IMR-90 (cell line): Measurements from ENCODE around the gene OAS3. TPM values are rescaled to one million over a fixed set of nuclear protein-coding genes. Genes with fewer than 3 reads are reported as not detected.

ENCODE experiments used
- ATAC-seq: fragments of 200-7000 bp; cut with Tn5 transposase; 2 replicates; pipeline ENCODE4 v1.9.1; 2020; ENCODE audit warnings: low read depth, mild to moderate bottlenecking, moderate library complexity
- BruUV-seq: library from RNA; stranded (reverse); fragments of 400-500 nt; replicated peaks from 2 replicates; lab custom pipeline; 2021; lab: Mats Ljungman, UMichigan
- CTCF ChIA-PET: fragments of 300-600 bp; formaldehyde crosslinking; extraction: SDS; loops from one replicate; lab custom pipeline; 2021; ENCODE audit warnings: antibody characterized with exemption; lab: Yijun Ruan, JAX
- POLR2A ChIA-PET: fragments of 300-600 bp; sonication (Branson Sonifier 250); formaldehyde crosslinking; loops from one replicate; lab custom pipeline; 2022; ENCODE audit warnings: antibody characterized with exemption; ENCODE audit not compliant: unreplicated experiment; lab: Charles Lee
- DNase-seq: peaks from one replicate; pipeline ENCODE4 v3.0.0; 2013
- H2AFZ ChIP-seq: replicated peaks from 2 replicates; pipeline ENCODE3; 2013; ENCODE audit warnings: low read length, mild to moderate bottlenecking; ENCODE audit not compliant: poor library complexity
- H2AK5ac ChIP-seq: 2 replicates; pipeline ENCODE4 v1.6.1; 2013; ENCODE audit warnings: low read depth, low read length, inconsistent platforms
- H2AK9ac ChIP-seq: replicated peaks from 2 replicates; pipeline ENCODE3; 2013; ENCODE audit warnings: mild to moderate bottlenecking, low read depth, low read length, moderate library complexity; ENCODE audit not compliant: poor library complexity
- H2BK120ac ChIP-seq: 2 replicates; pipeline ENCODE4 v1.6.1; 2013; ENCODE audit warnings: low read depth, low read length, inconsistent platforms
- H2BK15ac ChIP-seq: 3 replicates; pipeline ENCODE4 v1.6.1; 2013; ENCODE audit warnings: low read depth, low read length, inconsistent platforms
- H2BK20ac ChIP-seq: 2 replicates; pipeline ENCODE4 v1.6.1; 2013; ENCODE audit warnings: low read depth, mild to moderate bottlenecking, inconsistent platforms, low read length, moderate library complexity
- H2BK5ac ChIP-seq: 2 replicates; pipeline ENCODE4 v1.6.1; 2013; ENCODE audit warnings: mild to moderate bottlenecking, low read depth, low read length, inconsistent platforms; ENCODE audit not compliant: poor library complexity, severe bottlenecking
- H3K14ac ChIP-seq: replicated peaks from 2 replicates; pipeline ENCODE4 v1.6.1; 2013; ENCODE audit warnings: low read depth, low read length, inconsistent platforms
- H3K18ac ChIP-seq: 2 replicates; pipeline ENCODE4 v1.6.1; 2013; ENCODE audit warnings: low read depth, low read length, control low read depth
- H3K23ac ChIP-seq: 2 replicates; pipeline ENCODE4 v1.6.1; 2013; ENCODE audit warnings: low read depth, low read length, inconsistent platforms
- H3K27ac ChIP-seq: 2 replicates; pipeline ENCODE4 v1.5.1; 2013; ENCODE audit warnings: mild to moderate bottlenecking, control low read depth, low read length; ENCODE audit not compliant: insufficient read depth
- H3K27me3 ChIP-seq: 2 replicates; pipeline ENCODE4 v1.6.1; 2013; ENCODE audit warnings: low read length; ENCODE audit not compliant: control insufficient read depth, insufficient read depth
- H3K36me3 ChIP-seq: 2 replicates; pipeline ENCODE4 v1.6.1; 2013; ENCODE audit warnings: low read length, mixed read lengths; ENCODE audit not compliant: control insufficient read depth, insufficient read depth
- H3K4ac ChIP-seq: 2 replicates; pipeline ENCODE4 v1.6.1; 2013; ENCODE audit warnings: low read depth, low read length, inconsistent platforms
- H3K4me1 ChIP-seq: 2 replicates; pipeline ENCODE4 v1.6.1; 2013; ENCODE audit warnings: low read length, mixed read lengths; ENCODE audit not compliant: control insufficient read depth, insufficient read depth
- H3K4me2 ChIP-seq: 2 replicates; pipeline ENCODE4 v1.6.1; 2013; ENCODE audit warnings: low read depth, mild to moderate bottlenecking, control low read depth, low read length, moderate library complexity
- H3K4me3 ChIP-seq: 2 replicates; pipeline ENCODE4 v1.5.1; 2013; ENCODE audit warnings: low read depth, mild to moderate bottlenecking, control low read depth, low read length, moderate library complexity; ENCODE audit not compliant: insufficient read depth
- H3K56ac ChIP-seq: 2 replicates; pipeline ENCODE4 v1.6.1; 2013; ENCODE audit warnings: low read length, inconsistent platforms; ENCODE audit not compliant: insufficient read depth; ENCODE audit errors: extremely low read depth
- H3K79me1 ChIP-seq, 2 experiments: 2 replicates each; pipeline ENCODE4 v1.6.1; 2013; ENCODE audit warnings: low read length in 2 of 2, inconsistent platforms in 1 of 2, low read depth in 1 of 2
- H3K9ac ChIP-seq: 2 replicates; pipeline ENCODE4 v1.6.1; 2013; ENCODE audit warnings: low read depth, low read length, control low read depth
- H3K9me1 ChIP-seq: 2 replicates; pipeline ENCODE4 v1.6.1; 2013; ENCODE audit warnings: low read length, inconsistent platforms; ENCODE audit not compliant: insufficient read depth
- H3K9me3 ChIP-seq: 2 replicates; pipeline ENCODE4 v1.6.1; 2013; ENCODE audit warnings: low read length; ENCODE audit not compliant: control insufficient read depth, insufficient read depth
- H4K20me1 ChIP-seq: 2 replicates; pipeline ENCODE4 v1.6.1; 2013; ENCODE audit warnings: low read length, inconsistent platforms; ENCODE audit not compliant: insufficient read depth
- H4K5ac ChIP-seq: 2 replicates; pipeline ENCODE4 v1.6.1; 2013; ENCODE audit warnings: mild to moderate bottlenecking, low read depth, low read length, control low read depth
- H4K8ac ChIP-seq, 2 experiments: 2 replicates each; pipeline ENCODE4 v1.6.1; 2013; ENCODE audit warnings: low read depth in 2 of 2, low read length in 2 of 2, control low read depth in 1 of 2, inconsistent platforms in 1 of 2
- H4K91ac ChIP-seq: 2 replicates; pipeline ENCODE4 v1.6.1; 2013; ENCODE audit warnings: low read depth, low read length, inconsistent platforms; ENCODE audit not compliant: insufficient read depth
- BHLHE40 ChIP-seq: fragments of 150-350 bp; IDR thresholded peaks from 2 replicates; pipeline ENCODE4 v1.6.1; 2016; ENCODE audit warnings: mild to moderate bottlenecking, low read depth, low read length
- CTCF ChIP-seq: conservative IDR thresholded peaks from 2 replicates; pipeline ENCODE4 v1.5.1; 2012; ENCODE audit warnings: mild to moderate bottlenecking, low read depth, low read length, improper control_type of control experiment
- FOS ChIP-seq: fragments of 150-350 bp; IDR thresholded peaks from 2 replicates; pipeline ENCODE4 v1.6.1; 2016; ENCODE audit warnings: low read depth, low read length
- MAFK ChIP-seq: IDR thresholded peaks from 2 replicates; pipeline ENCODE4 v1.6.1; 2012; ENCODE audit warnings: low read depth, low read length, improper control_type of control experiment
- MAZ ChIP-seq: IDR thresholded peaks from 2 replicates; pipeline ENCODE4 v1.6.1; 2012; ENCODE audit warnings: low read depth, mild to moderate bottlenecking, low read length, improper control_type of control experiment, moderate library complexity, borderline replicate concordance
- MXI1 ChIP-seq: IDR thresholded peaks from 2 replicates; pipeline ENCODE4 v1.6.1; 2012; ENCODE audit warnings: low read depth, mild to moderate bottlenecking, low read length, moderate library complexity, borderline replicate concordance
- NFE2L2 ChIP-seq: fragments of 150-350 bp; IDR thresholded peaks from 2 replicates; pipeline ENCODE4 v1.6.1; 2016; ENCODE audit warnings: low read depth, mild to moderate bottlenecking, low read length
- POLR2A ChIP-seq: IDR thresholded peaks from 2 replicates; pipeline ENCODE4 v1.6.1; 2012; ENCODE audit warnings: mild to moderate bottlenecking, low read depth, low read length
- RAD21 ChIP-seq: IDR thresholded peaks from 2 replicates; pipeline ENCODE4 v1.6.1; 2012; ENCODE audit warnings: low read length, improper control_type of control experiment
- RCOR1 ChIP-seq: IDR thresholded peaks from 2 replicates; pipeline ENCODE4 v1.6.1; 2012; ENCODE audit warnings: mild to moderate bottlenecking, low read length, improper control_type of control experiment; ENCODE audit not compliant: insufficient replicate concordance
- WGBS, 2 experiments: methylation state at CpG; one replicate each; pipeline versions ENCODE4 v1.1.5 to v1.1.7; 2013; ENCODE audit warnings: missing lambda C conversion rate in 2 of 2; ENCODE audit not compliant: insufficient read length in 1 of 2; ENCODE audit errors: extremely low coverage in 2 of 2; 5-methylcytosine and 5-hydroxymethylcytosine counted together
- dilution Hi-C: fragments of 300-500 bp; cut with HindIII; formaldehyde crosslinking; loops from one replicate; pipeline ENCODE4 v1.14.3; 2018; ENCODE audit warnings: low sequenced_read_pairs; ENCODE audit not compliant: unreplicated experiment
- in situ Hi-C: fragments of 300-500 bp; cut with MboI; formaldehyde crosslinking; loops from 3 replicates; pipeline ENCODE4 v1.14.3; 2019; ENCODE audit warnings: low sequenced_read_pairs, inconsistent platforms, mixed read lengths
- intact Hi-C: fragments of 100-400 bp; cut with micrococcal nuclease; formaldehyde crosslinking; loops from 2 replicates; pipeline ENCODE4 v1.10.0; 2022
- polyA plus RNA-seq, 3 experiments: library from polyadenylated mRNA; depleted of rRNA; stranded (reverse); fragments of >200 nt; gene quantifications; 2 replicates each; pipeline ENCODE4 v1.2.3, GENCODE V29; 2012; ENCODE audit warnings: low replicate concordance in 1 of 3
- total RNA-seq: library from RNA; depleted of rRNA; stranded (reverse); fragments of >200 nt; gene quantifications from 2 replicates; pipeline ENCODE4 v1.2.3, GENCODE V29; 2012
- TF ChIP-seq, protein P1 (sequence below): fragments of 150-350 bp; IDR thresholded peaks from 2 replicates; pipeline ENCODE4 v1.6.1; 2017; ENCODE audit warnings: mild to moderate bottlenecking, antibody characterized with exemption, low read length, low read depth

OAS3 gene
- total and polyA plus RNA-seq, 2 of the 4 experiments (the other 2 are of a cell fraction) = 4.1 to 7.8 TPM

- Histone ChIP-seq H2AK5ac (no peak overlapping the region), H2BK5ac (no peak overlapping the region), H3K18ac (no peak overlapping the region), H3K27ac (no peak overlapping the region), H3K9me1 (no peaks in the 10 kb centered on the region), H4K8ac (no peak overlapping the region), H2BK20ac (no peak overlapping the region), H3K4me1 (no peaks in the 10 kb centered on the region), H2AK9ac (no peak overlapping the region), H3K79me1 (no peaks in the 10 kb centered on the region), H3K4me2 (no peak overlapping the region), H4K5ac (no peak overlapping the region), H2BK15ac (no peak overlapping the region), H3K36me3 (no peaks in the 10 kb centered on the region), H3K56ac (no peak overlapping the region), H4K91ac (no peak overlapping the region), H3K27me3 (no peaks in the 10 kb centered on the region; the same call in 1 of the 2 replicates), H3K4ac (no peak overlapping the region), H3K4me3 (no peak overlapping the region), H2BK120ac (no peak overlapping the region), H4K20me1 (no peaks in the 10 kb centered on the region), H3K9ac (no peak overlapping the region), H3K9me3 (no peaks in the 10 kb centered on the region), H3K23ac (no peak overlapping the region), H2AFZ (no peak overlapping the region), H3K14ac (no peak overlapping the region)
- in situ Hi-C loops (no loop called here), dilution Hi-C loops (no loop called here), intact Hi-C loops (no loop called here)
- ATAC-seq = no peak
- DNase-seq = no peak
- WGBS, 2 experiments = 100% methylated on average over 1 of the region's 5 CpGs; no CpG with 5 or more reads in 1 of the 2 experiments
- CTCF ChIA-PET = no interaction called here
- no TSS peak for BruUV-seq
- TF ChIP-seq, protein P1, sequence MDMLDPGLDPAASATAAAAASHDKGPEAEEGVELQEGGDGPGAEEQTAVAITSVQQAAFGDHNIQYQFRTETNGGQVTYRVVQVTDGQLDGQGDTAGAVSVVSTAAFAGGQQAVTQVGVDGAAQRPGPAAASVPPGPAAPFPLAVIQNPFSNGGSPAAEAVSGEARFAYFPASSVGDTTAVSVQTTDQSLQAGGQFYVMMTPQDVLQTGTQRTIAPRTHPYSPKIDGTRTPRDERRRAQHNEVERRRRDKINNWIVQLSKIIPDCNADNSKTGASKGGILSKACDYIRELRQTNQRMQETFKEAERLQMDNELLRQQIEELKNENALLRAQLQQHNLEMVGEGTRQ = no peak
- TF ChIP-seq RAD21 = no peak
- no peak for TF ChIP-seq MXI1
- no peak for TF ChIP-seq BHLHE40
- TF ChIP-seq RCOR1 = no peak
- no peak for TF ChIP-seq MAFK
- TF ChIP-seq CTCF = no peak
- no peak for TF ChIP-seq POLR2A
- no peak for TF ChIP-seq NFE2L2
- TF ChIP-seq MAZ = no peak
- TF ChIP-seq FOS = no peak
- POLR2A ChIA-PET = no interaction called here
Measured at GRCh38 chr12:112995008-112995407, 56.7 kb downstream of the OAS3 start.
